ENCODE data around the gene F8. TPM values are rescaled to one million over a fixed set of nuclear protein-coding genes. Genes with fewer than 3 reads are reported as not detected.
"Not testable (repeated sequence)": the region's sequence is repeated elsewhere in the genome, so short reads cannot be mapped to it uniquely, and the experiment has no call there.

F8 gene
- polyA plus RNA-seq, 10 donors = 3.3 to 8.1 (median 5.3) TPM

DNA sequence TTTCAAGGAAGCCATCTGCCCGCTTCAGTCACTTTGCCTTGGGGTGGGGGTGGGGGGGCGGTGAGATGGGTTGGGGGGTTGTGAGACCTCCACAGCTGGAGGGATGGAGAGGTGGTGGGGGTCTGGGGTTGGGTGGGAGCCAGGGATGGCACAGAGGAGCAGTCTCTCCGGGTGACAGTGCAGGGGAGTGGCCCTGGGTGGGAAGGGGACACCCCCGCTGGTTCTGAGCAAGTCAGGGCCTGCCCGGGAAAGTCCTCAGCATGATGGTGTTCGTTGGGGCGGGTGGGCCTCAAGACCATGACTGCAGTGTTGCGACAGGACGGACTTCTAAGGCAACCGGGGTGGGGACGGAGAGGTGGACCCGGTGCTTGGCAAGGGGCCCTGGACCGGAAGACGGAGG is 137.0 kb downstream of the F8 start:
- DNase-seq = not testable (repeated sequence)

DNA sequence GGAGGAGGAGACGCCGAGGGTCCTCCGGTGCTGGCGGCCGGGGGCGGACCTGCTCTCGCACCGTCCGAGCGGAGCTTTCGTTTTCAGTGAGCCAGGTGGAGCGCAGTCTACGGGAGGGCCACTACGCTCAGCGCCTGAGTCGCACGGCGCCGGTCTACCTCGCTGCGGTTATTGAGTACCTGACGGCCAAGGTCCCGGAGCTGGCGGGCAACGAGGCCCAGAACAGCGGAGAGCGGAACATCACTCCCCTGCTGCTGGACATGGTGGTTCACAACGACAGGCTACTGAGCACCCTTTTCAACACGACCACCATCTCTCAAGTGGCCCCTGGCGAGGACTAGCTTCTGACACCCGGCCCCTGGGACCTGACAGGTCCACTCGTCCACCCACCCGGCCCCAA is 137.5 kb downstream of the F8 start:
- DNase-seq = not testable (repeated sequence)

DNA sequence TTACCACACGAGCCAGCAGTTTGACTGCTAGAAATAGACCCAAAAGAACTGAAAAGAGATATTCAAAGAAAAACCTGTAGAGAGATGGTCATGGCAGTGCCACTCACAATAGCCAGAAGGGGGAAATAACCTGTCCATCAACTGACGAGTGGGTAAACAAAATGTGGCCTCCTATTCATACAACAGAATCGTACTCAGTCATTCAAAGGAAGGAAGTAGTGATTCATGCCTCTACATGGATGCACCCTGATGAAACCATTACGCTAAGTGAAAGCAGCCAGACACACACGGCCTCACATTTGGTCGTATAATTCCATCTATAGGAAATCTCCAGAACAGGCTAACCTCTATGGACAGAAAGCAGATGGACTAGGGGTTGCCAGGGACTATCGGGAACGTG is 138.5 kb downstream of the F8 start:
- DNase-seq = not testable (repeated sequence)

DNA sequence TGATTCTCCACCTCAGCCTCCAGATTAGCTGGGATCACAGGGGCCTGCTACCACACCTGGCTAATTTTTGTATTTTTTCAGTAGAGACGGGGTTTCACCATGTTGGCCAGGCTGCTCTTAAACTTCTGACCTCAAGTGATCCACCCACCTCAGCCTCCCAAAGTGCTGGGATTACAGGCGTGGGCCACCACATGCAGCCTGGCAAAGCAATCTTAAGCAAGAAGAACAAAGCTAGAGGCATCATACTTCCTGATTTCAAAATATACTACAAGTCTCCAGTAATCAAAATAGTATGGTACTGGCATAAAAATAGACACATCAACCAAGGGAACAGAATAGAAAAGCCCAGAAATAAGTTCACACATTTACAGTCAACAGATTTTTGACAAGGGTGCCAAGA is 149.2 kb downstream of the F8 start:
- no peak for DNase-seq

DNA sequence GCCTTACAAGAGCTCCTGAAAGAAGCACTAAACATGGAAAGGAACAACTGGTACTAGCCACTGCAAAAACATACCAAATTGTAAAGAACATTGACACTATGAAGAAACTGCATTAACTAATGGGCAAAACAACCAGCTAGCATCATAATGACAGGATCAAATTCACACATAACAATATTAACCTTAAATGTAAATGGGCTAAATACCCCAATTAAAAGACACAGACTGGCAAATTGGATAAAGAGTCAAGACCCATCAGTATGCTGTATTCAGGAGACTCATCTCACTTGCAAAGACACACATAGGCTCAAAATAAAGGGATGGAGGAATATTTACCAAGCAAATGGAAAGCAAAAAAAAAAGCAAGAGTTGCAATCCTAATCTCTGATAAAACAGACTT is 154.0 kb downstream of the F8 start:
- not testable (repeated sequence) for DNase-seq

DNA sequence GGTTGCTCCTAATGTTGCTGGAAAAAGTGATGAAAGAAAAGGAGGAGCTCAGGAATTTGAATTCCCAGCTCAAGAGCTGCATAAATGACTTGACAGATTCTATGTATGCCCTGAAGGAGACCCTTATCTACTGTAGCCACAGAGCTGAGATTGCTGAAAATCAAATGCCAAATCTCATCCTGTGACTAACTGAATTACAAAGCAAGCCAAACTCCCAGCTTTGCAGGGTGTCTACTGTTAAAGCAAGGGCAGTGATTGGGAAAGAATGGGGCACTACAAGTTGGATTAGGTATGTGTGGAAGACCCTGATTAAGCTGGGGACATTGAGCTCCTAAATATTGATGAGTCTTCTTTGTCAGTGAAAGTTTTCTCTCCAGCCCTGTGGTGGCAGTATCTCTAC is 167.3 kb downstream of the F8 start:
- DNase-seq = no peak

DNA sequence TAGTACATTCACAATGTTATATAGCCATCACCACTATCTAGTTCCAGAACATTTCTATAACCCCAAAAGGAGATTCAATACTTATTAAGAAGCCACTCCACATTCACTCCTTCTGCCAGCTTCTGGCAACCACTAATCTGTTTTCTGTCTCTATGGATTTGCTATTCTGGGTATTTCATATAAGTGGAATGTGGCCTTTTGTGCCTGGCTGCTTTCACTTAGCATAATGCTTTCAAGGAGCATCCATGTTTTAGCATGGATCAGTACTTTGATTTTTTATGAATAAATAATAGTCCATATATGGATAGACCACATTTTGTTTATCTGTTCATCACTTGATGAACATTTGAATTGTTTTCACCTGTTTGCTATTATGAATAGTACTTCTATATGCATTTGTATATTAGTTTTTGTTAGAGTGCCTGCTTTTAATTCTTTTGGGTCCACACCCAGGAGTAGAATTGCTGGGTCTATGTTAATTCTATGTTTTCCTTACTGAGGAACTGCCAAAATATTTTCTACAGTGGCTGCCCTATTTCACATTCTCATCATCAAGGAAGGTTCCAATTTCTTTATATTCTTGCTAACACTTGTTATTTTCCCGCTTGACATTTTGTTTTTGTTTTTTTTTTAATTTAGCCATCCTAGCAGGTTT is 171.4 kb downstream of the F8 start:
- no peak for DNase-seq

DNA sequence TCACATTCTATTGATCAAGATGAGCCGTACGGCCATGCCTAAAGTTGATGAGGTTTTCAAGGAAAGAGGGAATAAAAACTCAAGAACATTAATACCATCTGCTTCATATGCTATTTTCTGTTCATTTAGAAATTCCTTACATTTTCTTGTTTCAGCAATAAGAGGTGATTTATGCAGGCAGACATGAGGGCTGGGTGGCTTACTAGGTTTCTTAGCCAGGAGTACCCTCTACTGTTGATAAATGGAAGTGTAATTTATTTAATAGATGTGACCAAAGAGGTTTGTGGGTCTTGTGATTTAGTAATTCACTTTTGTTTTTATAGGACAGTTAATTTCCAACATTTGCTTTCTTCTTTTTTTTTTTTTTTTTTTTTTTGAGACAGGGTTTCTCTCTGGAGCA is 181.7 kb downstream of the F8 start:
- DNase-seq = peak in 2 of 3 donors; percentile 24 to 38

DNA sequence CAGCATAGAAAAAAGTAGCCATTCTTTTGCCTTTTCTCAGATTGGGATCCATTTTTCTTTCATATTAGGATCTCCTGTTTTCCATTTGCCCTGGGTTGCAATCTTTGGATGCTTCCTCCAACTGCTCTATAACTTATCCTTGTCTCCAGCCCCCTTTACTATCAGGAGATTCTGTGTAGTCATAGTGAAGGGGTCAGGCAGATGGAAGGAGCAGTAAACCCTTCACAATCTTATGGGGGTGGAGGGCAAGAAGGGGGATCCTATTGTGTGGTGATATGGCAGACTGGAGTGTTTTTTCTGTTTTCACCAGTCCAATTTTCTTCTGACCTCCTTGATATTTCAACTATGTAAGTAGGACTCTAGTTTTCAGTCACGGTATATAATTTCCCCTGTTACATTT is 186.4 kb downstream of the F8 start:
- DNase-seq = no peak

DNA sequence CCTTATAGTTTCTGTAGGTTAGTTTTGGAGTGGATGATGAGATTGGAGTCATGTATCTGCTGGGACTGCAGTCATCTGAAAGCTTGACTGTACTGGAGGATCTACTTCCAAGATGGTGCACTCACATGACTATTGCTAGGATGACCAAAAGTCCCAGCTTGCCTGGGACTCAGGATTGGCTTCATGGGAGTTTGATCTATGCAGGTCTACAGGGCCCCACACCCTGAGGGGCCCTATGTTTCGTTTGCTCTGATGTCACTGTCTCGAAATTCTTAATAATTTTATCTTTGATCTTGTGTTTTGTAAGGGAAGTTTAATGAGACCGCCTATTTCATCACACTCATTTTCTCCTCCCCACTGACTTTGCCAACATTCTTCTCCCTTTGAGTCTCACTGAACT is 188.0 kb downstream of the F8 start, which contains the start of gene SMIM9:
Gene SMIM9 (minus strand): TSS at position 101 of the 400 bp plus-strand sequence. CDS start 3,806 bp downstream, outside the sequence.
- no peak for DNase-seq

DNA sequence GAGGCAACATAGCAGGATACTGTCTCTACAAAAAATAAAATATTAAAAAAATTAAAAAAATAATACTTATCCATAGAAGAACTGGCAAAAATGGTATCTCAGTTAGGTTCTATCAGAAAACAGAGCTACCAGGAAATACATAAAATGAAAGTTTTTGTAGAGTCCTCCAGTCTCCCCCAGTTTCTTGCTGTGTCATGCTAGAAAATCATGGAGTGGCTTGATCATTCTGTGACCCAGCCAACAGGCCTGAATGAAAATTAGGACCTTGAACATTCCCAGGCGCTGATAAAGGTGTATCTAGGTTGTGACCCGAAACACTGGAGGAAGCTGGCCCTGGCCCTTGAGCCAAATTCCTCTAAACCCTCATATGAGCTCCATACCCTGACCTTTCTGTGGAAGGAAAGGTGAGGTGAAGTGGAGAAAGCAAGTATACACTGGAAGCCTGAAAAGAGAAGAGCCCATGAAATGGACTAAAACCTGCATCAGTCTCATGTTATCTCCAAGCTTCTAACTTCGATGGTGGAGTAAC is 188.7 kb downstream of the F8 start:
- no peak for DNase-seq

DNA sequence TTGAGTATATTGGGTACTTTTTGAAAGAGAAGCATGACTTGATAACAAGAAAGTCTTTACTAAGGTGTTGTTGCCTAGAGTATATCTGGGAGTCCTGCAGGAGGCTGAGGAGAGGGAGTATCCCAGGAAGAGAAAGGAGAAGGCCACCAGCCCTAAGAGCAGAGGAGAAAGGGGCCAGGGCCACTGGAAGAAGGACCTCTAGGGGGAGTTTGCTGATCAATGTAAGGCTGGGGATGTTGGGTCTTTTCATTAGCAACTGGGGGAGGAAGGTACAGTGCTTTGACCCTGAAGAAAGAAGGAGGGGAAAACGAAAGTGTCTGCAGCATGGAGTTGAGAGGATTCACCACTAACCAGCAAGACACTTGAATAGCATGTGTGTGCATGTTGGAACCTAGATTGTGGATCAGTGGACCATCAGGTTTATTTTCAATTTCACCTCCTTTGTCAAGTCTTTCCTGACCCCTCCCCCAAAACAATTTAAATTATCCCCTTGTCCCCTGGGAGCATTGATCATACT is 192.5 kb downstream of the F8 start:
- no peak for DNase-seq

DNA sequence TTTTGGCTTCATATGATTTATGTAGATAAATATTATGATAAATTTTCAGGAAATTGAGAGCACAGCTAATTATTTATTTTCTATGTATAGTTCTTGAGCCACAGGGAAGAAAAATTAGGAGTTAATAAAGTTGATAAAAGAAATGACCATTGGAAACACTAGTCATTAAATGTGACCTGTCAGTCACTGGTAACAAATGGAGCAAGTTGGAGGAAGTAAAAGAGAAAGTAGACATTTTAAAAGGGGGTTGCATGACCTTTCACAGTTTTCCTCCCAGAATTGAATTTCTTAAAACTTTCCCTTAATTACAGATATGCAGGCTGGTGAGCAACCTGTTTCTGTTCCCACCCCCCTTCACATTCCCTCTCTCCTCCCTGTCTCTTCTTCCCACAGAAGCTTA is 193.4 kb downstream of the F8 start:
- DNase-seq = no peak

DNA sequence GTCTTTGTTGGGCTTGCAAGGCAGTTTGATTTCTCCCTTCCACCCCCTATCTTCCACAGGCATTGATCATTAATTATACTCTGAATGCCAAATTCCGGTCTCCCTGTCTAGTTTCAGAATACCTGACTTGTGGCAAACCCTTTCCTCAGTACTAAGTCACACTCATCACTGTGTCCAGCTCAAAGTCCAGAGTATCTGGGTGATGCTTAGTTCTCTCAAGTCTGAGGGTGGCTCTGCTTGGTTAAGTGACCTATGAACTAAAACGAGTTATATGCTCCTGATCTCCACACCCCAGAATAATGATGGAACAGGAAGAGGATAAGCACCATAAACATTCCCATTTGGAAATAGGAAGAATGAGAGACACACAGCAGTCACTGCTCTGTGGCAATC is 194.5 kb downstream of the F8 start:
- no peak for DNase-seq

DNA sequence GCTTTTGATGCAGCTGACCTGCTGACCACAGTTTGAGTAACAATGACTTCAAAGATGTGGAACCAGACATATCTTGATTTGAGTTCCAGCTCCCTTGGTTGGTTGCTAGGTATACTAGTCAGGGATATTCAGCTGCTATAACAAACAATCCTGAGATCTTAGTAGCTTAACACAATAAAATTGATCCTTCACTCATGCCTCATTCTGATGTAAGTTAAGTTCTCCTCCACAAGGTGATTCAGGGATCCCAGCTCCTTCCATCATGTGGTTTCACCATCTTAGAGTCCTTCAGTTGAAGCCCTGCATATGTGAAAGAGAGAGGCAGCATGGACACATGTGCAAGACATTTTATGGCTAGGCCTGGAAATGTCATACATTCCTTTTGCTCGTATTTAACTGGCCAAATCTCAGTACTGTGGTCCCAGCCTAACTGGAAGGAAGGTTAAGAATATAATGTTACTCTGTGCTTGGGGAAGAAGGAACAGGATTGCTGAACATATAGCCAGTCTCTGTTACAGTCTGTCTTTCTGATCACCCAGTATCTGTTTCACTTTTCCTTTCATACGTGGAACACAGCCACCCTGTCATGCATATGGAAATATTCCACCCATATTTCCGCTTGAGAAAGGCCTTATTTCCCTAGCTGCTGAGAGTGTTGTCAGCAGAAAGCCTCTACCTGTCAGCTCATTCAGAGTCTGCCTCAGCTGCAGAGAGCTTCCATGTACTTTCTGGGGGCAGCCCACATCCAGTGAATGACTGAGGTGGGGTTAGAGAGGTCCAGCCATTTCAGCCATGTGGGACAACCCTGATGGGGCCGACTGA is 195.1 kb downstream of the F8 start:
- peak in 1 of 3 donors; percentile 6 for DNase-seq

DNA sequence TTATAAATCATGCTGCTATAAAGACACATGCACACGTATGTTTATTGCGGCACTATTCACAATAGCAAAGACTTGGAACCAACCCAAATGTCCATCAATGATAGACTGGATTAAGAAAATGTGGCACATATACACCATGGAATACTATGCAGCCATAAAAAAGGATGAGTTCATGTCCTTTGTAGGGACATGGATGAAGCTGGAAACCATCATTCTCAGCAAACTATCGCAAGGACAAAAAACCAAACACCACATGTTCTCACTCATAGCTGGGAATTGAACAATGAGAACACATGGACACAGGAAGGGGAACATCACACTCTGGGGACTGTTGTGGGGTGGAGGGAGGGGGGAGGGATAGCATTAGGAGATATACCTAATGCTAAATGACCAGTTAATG is 196.9 kb downstream of the F8 start:
- DNase-seq = not testable (repeated sequence)

DNA sequence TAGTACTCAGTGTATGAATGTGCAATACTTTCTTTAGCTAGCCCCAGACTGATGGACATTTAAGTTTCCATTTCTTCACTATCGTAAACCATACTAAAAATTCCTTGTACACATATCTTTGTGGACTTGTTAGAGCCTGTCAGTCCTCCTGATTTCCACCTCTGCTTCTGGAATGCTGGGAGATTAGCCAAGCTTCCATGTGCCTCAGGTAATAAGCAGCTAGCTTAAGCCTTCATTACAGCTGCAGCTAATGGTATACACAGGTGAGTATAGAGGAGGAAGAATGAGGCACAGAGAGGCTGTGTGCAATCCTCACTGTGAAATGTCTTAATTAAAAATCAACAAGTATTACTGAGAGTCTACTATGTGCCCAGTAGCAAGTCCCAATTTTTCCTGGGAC is 197.9 kb downstream of the F8 start:
- no peak for DNase-seq

DNA sequence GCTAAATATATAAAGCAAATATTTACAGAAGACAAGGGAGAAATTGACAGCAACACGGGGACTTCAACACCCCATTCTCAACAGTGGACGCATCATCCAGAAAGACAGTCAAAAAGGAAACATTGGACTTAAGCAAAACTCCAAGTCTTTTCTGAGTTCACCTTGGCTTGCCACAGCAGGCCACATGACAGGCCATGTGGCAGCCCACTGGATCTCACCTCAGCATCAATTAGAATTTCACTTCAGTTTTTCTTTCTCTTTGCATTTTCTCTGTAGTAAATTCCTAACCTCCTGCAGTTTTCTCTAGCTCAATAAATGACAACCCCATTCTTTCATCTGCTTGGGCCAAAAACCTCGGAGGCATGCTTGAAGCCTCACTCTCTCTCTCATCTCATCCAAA is 200.5 kb downstream of the F8 start:
- DNase-seq = no peak

DNA sequence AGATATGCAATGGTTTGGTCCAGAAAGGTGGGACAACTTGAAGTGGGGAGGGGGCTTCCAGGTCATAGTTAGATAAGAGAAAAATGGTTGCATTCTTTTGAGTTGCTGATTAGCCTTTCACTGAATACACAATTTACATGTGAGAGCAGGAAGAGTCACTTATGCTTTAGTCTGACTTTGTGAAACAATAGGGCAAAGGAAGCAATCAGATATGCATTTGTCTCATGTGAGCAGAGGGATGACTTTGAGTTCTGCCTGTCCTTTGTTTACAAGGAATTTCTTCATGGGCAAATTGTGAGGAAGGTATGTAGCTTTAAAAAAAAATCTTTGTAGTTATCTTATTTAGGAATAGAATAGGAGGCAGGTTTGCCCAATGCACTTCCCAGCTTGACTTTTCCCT is 201.0 kb downstream of the F8 start:
- no peak for DNase-seq

DNA sequence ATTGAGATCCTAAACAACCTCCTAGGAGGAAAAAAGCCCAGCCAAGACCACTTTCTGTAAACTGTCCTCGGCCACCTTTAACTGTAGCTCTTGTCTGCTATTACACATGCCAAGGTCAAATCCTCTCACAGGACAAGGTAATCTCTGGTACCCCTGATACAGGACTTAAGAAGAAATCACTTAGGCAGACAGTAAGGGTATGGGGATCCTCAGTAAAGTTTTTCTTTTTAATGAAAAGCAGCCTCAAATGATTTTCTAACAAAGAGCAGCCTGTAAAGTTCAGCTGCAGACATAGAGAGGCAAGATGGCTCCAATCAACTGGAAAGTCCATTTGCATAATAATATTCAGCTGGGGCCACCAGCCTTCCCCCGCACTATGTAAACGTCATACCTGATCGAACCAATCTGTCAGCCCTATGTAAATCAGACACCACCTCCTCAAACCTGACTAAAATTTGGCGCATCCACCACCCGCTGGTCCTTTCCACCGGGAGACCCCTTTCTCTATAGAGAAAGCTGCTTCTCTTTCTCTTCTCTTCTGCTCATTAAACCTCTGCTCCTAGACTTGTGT is 202.7 kb downstream of the F8 start:
- DNase-seq = no peak

DNA sequence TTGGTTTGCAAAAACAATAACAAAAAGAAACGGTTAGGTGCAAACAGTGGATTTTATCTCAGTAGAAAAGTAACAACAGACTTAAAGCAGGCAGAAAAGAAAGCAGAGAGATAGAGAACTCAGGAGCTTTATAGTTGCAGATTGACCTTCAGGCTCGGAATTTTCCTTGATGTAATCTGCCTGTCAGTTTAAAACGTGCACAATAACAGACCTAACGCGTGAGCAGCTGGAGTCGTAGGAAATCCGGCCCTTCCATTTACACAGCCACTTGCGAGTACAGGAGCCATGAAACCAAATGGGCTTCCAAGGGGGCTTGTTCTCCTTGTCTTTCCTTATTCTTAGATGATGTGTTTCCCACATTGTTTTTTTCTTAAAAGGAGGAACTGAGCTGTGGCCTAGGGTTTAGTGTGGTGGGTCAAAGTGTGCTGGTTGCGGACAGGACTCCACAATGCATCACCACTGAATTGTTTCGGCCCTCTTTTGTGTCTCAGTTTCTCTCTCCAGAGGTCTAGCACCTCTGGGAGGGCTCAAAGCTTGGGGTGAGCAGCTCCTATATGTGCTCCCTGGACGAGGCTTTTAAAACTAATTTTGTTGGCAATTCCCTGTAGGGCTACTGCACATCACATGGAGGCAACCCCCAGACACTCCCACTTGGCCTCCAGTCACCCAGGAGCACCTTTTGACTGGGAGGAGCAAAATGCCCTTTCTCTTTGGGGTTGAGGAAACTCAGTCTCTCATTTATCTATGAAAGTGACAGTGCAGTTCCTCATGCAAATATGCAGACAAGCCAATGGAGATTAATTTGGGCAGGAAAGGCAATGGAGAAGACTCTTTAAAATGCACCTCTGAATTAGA is 203.4 kb downstream of the F8 start:
- no peak for DNase-seq

Data from muscle of back (tissue), 11 donors.